Activated CD8-positive, alpha-beta memory T cell treated with anti-CD3 and anti-CD28 coated beads, Interleukin-2, amount 10 ng/mL, durations not matched to agents 7 days and 5 days (primary cell): Measurements from ENCODE around the gene STX5. TPM values are rescaled to one million over a fixed set of nuclear protein-coding genes. Genes with fewer than 3 reads are reported as not detected.

ENCODE experiments used
- ATAC-seq: fragments of 150-1000 bp; cut with Tn5 transposase; one replicate; pipeline ENCODE4 v1.10.0; 2021; ENCODE audit warnings: moderate library complexity
- CTCF ChIA-PET: fragments of 350-600 bp; sonication (Branson Sonifier 250); formaldehyde crosslinking; loops from one replicate; lab custom pipeline; 2021; ENCODE audit warnings: antibody characterized with exemption; lab: Charles Lee
- DNase-seq: peaks from one replicate; pipeline ENCODE4 v3.0.0-alpha.2; 2020
- H3K27ac Mint-ChIP-seq: one replicate; pipeline ENCODE4 v1.8.0; 2021; ENCODE audit warnings: mild to moderate bottlenecking, mixed read lengths
- H3K27me3 Mint-ChIP-seq: one replicate; pipeline ENCODE4 v1.8.0; 2021; ENCODE audit warnings: mixed read lengths
- H3K36me3 Mint-ChIP-seq: one replicate; pipeline ENCODE4 v1.8.0; 2021; ENCODE audit warnings: mild to moderate bottlenecking, mixed read lengths
- H3K4me1 Mint-ChIP-seq: one replicate; pipeline ENCODE4 v1.8.0; 2021; ENCODE audit warnings: mixed read lengths
- H3K4me3 Mint-ChIP-seq: one replicate; pipeline ENCODE4 v1.8.0; 2021; ENCODE audit warnings: mild to moderate bottlenecking, moderate library complexity, mixed read lengths
- H3K9me3 Mint-ChIP-seq: one replicate; pipeline ENCODE4 v1.8.0; 2022; ENCODE audit warnings: low read depth, mixed read lengths
- total RNA-seq, 2 experiments: library from RNA; stranded (reverse); gene quantifications; one replicate each; pipeline ENCODE4 v1.2.3, GENCODE V29; 2021

STX5 gene
- total RNA-seq, 2 experiments from 2014 or later = 30.8 to 38.4 TPM

GRCh38 chr11:62805076-62805892 lies 26.6 kb downstream of the STX5 start, which contains the start of gene NXF1:
Gene NXF1, minus strand, starts transcription at chr11:62805440. Its CDS starts 84 bp downstream, at chr11:62805356.
- CTCF ChIA-PET = interaction anchor here (0.5 to 5.9 kb wide), 13 partner anchors 11 to 100 kb away, joined by 3 to 40 read pairs (median 4); partner anchors contain the start of genes HNRNPUL2, SLC3A2 and TMEM179B
- Mint-ChIP-seq H3K27me3 (no peaks in the 10 kb centered on the region), H3K4me1 (peaks cover 49% of the 10 kb centered on the region), H3K4me3 (peak within 1 kb of the TSS; percentile 99), H3K9me3 (no peaks in the 10 kb centered on the region), H3K27ac (peak within 1 kb of the TSS; percentile 98), H3K36me3 (peaks cover 34% of the 10 kb centered on the region)
- ATAC-seq (peak; percentile 83), DNase-seq (peak; percentile 95)

- Mint-ChIP-seq H3K27me3 (no peaks in the 10 kb centered on the region), H3K27ac (peak overlapping the region; percentile 98), H3K9me3 (no peaks in the 10 kb centered on the region), H3K4me3 (peak overlapping the region; percentile 99), H3K4me1 (peaks cover 51% of the 10 kb centered on the region), H3K36me3 (peaks cover 37% of the 10 kb centered on the region)
- CTCF ChIA-PET = interaction anchor here (1.3 to 5.9 kb wide), 2 partner anchors 18 to 77 kb away, joined by 3 to 40 read pairs; partner anchors contain the start of genes HNRNPUL2 and TMEM179B
- ATAC-seq (no peak), DNase-seq (no peak)
Measured at GRCh38 chr11:62804310-62805075, 27.4 kb downstream of the STX5 start.

- Mint-ChIP-seq H3K27ac (peak overlapping the region; percentile 24), H3K4me1 (peaks cover 36% of the 10 kb centered on the region), H3K9me3 (no peaks in the 10 kb centered on the region), H3K36me3 (peaks cover 51% of the 10 kb centered on the region), H3K4me3 (no peak overlapping the region), H3K27me3 (no peaks in the 10 kb centered on the region)
- CTCF ChIA-PET = interaction anchor here (0.6 to 5.9 kb wide), 4 partner anchors 11 to 40 kb away, joined by 3 to 40 read pairs (median 6); partner anchors contain the start of gene TMEM179B
- ATAC-seq (no peak), DNase-seq (no peak)
Measured at GRCh38 chr11:62801071-62801470, 30.8 kb downstream of the STX5 start.

- ATAC-seq = peak; percentile 4
- Mint-ChIP-seq H3K27ac (no peak overlapping the region), H3K9me3 (no peaks in the 10 kb centered on the region), H3K4me1 (peaks cover 29% of the 10 kb centered on the region), H3K36me3 (peaks cover 60% of the 10 kb centered on the region), H3K27me3 (no peaks in the 10 kb centered on the region), H3K4me3 (no peak overlapping the region)
- no peak for DNase-seq
- CTCF ChIA-PET = interaction anchor here (2.9 to 5.9 kb wide), 2 partner anchors 9 to 13 kb away, joined by 9 to 40 read pairs; partner anchors contain the start of gene TMEM179B
Measured at GRCh38 chr11:62799486-62799885, 32.4 kb downstream of the STX5 start.

GRCh38 chr11:62796281-62796680 lies 35.6 kb downstream of the STX5 start:
- Mint-ChIP-seq H3K4me3 (no peak overlapping the region), H3K27me3 (no peaks in the 10 kb centered on the region), H3K27ac (no peak overlapping the region), H3K9me3 (no peaks in the 10 kb centered on the region), H3K4me1 (peaks cover 11% of the 10 kb centered on the region), H3K36me3 (peaks cover 57% of the 10 kb centered on the region)
- ATAC-seq (no peak), DNase-seq (no peak)
- CTCF ChIA-PET = interaction anchor here (3.2 kb wide), 1 partner anchor 9 kb away, joined by 26 read pairs; the partner anchor contains the start of gene TMEM179B

GRCh38 chr11:62794201-62794775 lies 37.6 kb downstream of the STX5 start:
- peaks cover 27% of the 10 kb centered on the region for H3K4me1 Mint-ChIP-seq
- peaks cover 59% of the 10 kb centered on the region for H3K36me3 Mint-ChIP-seq
- H3K9me3 Mint-ChIP-seq = no peaks in the 10 kb centered on the region
- CTCF ChIA-PET = interaction anchor here (0.6 to 2.1 kb wide), 6 partner anchors 8 to 241 kb away, joined by 3 to 7 read pairs (median 3); partner anchors contain the start of gene NXF1
- ATAC-seq (no peak), DNase-seq (no peak)
- no peaks in the 10 kb centered on the region for H3K27me3 Mint-ChIP-seq
- no peak overlapping the region for H3K4me3 Mint-ChIP-seq
- H3K27ac Mint-ChIP-seq = no peak overlapping the region

GRCh38 chr11:62792202-62792575 lies 39.7 kb downstream of the STX5 start:
- DNase-seq (no peak), ATAC-seq (peak; percentile 4)
- Mint-ChIP-seq H3K9me3 (no peaks in the 10 kb centered on the region), H3K4me3 (peak overlapping the region; percentile 90), H3K27ac (peak overlapping the region; percentile 81), H3K4me1 (peaks cover 44% of the 10 kb centered on the region), H3K36me3 (peaks cover 58% of the 10 kb centered on the region), H3K27me3 (no peaks in the 10 kb centered on the region)
- CTCF ChIA-PET = interaction anchor here (1.1 kb wide), 1 partner anchor 69 kb away, joined by 3 read pairs; no protein-coding TSS in a partner anchor

- DNase-seq = peak; percentile 94
- Mint-ChIP-seq H3K9me3 (no peaks in the 10 kb centered on the region), H3K27me3 (no peaks in the 10 kb centered on the region), H3K4me1 (peaks cover 44% of the 10 kb centered on the region), H3K27ac (peak within 1 kb of the TSS; percentile 81), H3K36me3 (peaks cover 55% of the 10 kb centered on the region), H3K4me3 (peak within 1 kb of the TSS; percentile 90)
- ATAC-seq = peak; percentile 81
- CTCF ChIA-PET = interaction anchor here (1.1 to 8.5 kb wide), 4 partner anchors 9 to 90 kb away, joined by 3 to 242 read pairs (median 7); partner anchors contain the start of genes POLR2G, SLC3A2 and TAF6L
Measured at GRCh38 chr11:62791501-62792201, 40.2 kb downstream of the STX5 start, which contains the start of gene TMEM223. Gene TMEM223, minus strand, starts transcription at chr11:62792006. Its CDS starts 12 bp downstream, at chr11:62791994.

GRCh38 chr11:62789576-62789975 lies 42.3 kb downstream of the STX5 start:
- H3K36me3 Mint-ChIP-seq = peaks cover 40% of the 10 kb centered on the region
- H3K9me3 Mint-ChIP-seq = no peaks in the 10 kb centered on the region
- ATAC-seq (no peak), DNase-seq (no peak)
- H3K27ac Mint-ChIP-seq = peak overlapping the region; percentile 97
- H3K27me3 Mint-ChIP-seq = no peaks in the 10 kb centered on the region
- H3K4me1 Mint-ChIP-seq = peaks cover 51% of the 10 kb centered on the region
- H3K4me3 Mint-ChIP-seq = peak overlapping the region; percentile 95
- CTCF ChIA-PET = interaction anchor here (0.6 to 8.5 kb wide), 7 partner anchors 11 to 72 kb away, joined by 3 to 242 read pairs (median 5); partner anchors contain the start of genes NXF1, POLR2G, TAF6L and ZBTB3

- Mint-ChIP-seq H3K27me3 (no peaks in the 10 kb centered on the region), H3K9me3 (no peaks in the 10 kb centered on the region), H3K36me3 (peaks cover 35% of the 10 kb centered on the region), H3K4me3 (peak overlapping the region; percentile 95), H3K4me1 (peaks cover 51% of the 10 kb centered on the region), H3K27ac (peak overlapping the region; percentile 97)
- DNase-seq = no peak
- CTCF ChIA-PET = interaction anchor here (0.8 to 8.5 kb wide), 6 partner anchors 12 to 68 kb away, joined by 3 to 242 read pairs (median 9); partner anchors contain the start of genes NXF1, POLR2G, TAF6L and ZBTB3
- ATAC-seq = no peak
Measured at GRCh38 chr11:62788991-62789390, 42.9 kb downstream of the STX5 start.

- H3K27me3 Mint-ChIP-seq = no peaks in the 10 kb centered on the region
- CTCF ChIA-PET = interaction anchor here (0.6 to 8.5 kb wide), 50 partner anchors 7 to 1439 kb away, joined by 3 to 242 read pairs (median 8); partner anchors contain the start of genes B3GAT3, EML3, GANAB and GNG3
- H3K27ac Mint-ChIP-seq = peak within 1 kb of the TSS; percentile 97
- DNase-seq (peak; percentile 99), ATAC-seq (peak; percentile 71)
- H3K4me1 Mint-ChIP-seq = peaks cover 45% of the 10 kb centered on the region
- H3K36me3 Mint-ChIP-seq = peaks cover 29% of the 10 kb centered on the region
- H3K9me3 Mint-ChIP-seq = no peaks in the 10 kb centered on the region
- peak within 1 kb of the TSS; percentile 95 for H3K4me3 Mint-ChIP-seq
Measured at GRCh38 chr11:62787005-62787759, 44.7 kb downstream of the STX5 start, which contains the start of gene TMEM179B. Gene TMEM179B, plus strand, starts transcription at chr11:62787402. Its CDS starts 30 bp downstream, at chr11:62787432.
